ENCODE results near the gene APOE.

APOE gene

DNA sequence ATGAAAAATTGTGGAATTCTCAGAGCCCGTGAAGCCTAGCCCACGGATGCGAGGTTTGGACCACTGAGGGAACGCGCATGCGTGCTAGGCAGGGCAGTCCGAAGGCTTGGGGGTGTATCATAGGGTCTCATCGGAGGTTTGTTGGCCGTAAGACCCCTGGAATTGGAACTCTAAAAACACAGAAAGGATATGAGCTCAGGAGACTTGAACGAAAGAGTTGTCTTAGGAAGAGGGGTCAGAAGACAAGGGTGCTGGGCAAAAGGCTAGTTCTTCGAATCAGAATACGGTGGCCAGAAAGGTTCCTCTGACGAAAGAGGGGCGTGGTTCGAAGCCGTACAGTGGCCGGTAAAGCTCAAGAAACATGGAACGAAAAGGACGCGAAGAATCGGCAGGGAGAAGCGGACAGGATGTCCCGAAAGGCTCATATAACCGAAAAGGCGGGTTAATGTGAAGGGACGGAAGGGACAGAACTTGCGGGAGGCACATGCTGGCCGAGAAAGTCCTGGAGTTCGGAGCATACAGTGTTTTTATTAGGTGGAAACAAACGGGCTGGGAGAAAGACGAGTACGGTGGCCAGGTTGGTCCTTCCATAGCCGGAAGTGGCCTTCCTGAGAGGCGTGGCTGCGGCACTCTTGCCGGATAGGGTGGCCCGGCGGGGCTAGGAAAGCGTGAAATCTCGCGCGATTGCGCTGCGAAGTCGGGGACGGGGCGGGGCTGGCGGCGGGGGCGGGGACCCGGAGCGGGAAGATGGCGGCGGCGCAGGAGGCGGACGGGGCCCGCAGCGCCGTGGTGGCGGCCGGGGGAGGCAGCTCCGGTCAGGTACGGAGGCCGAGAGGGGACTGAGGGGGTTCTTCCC is 49.3 kb downstream of the APOE start, which contains the start of gene CLPTM1:
Gene CLPTM1 (plus strand): TSS at position 732 of the 856 bp plus-strand sequence. CDS start 16 bp downstream, at position 748.
- DNase-seq, result peak; percentile 96

- no peak for DNase-seq
These were observed 50.2 kb downstream of the APOE start for GRCh38 chr19:44955505-44956439.

DNA sequence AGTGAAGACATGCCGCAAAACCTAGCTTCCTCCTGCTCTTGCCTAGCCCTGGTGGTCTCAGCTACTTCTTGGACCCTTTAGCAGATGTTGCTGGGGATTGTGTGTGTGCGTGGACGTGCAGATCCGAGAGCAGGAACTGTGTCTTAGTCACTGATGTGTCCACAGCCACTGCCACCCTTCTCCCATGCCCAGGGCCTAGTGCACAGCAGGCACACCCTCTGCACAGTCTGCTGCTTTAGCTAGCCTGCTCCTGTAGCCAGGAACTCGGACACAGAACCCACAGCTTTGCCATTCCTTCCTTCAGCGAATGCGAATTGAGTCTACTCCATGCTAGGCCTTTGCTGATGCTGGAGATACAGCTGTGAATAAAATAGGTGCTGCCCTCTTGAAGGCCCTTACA is 51.9 kb downstream of the APOE start:
- no peak for DNase-seq

GRCh38 chr19:44958090-44958489 is 52.5 kb downstream of the APOE start:
- no peak for DNase-seq
